ENCODE data around the gene TRIM65.

- TF ChIP-seq YY1 (IDR thresholded peaks at IDR 0.05; ENCODE audit: insufficient read depth, insufficient read length), result no peak
- TF ChIP-seq ZNF274 (IDR thresholded peaks at IDR 0.05; ENCODE audit: low read depth, low read length), result no peak
- no peak for TF ChIP-seq SUZ12 (IDR thresholded peaks at IDR 0.05; ENCODE audit: extremely low read depth, insufficient read depth, insufficient read length)
Observed at GRCh38 chr17:75845933-75846691, 50.6 kb downstream of the TRIM65 start.
